Muscle of arm (tissue), 14 donors: Measurements from ENCODE around the gene SYF2. TPM values are rescaled to one million over a fixed set of nuclear protein-coding genes. Genes with fewer than 3 reads are reported as not detected.
"Not testable (repeated sequence)": the region's sequence is repeated elsewhere in the genome, so short reads cannot be mapped to it uniquely, and the experiment has no call there.

Source experiments
- DNase-seq: peaks from one replicate; pipeline ENCODE4 v3.0.0-alpha.2; 2013
- long read RNA-seq, 11 donors: transcript quantifications; one replicate each; lab custom pipeline, GENCODE V29; 2026
- polyA plus RNA-seq, 12 donors: library from polyadenylated mRNA; unstranded; fragments of 120-200 nt; gene quantifications; one replicate each; pipeline ENCODE4 v1.2.1, GENCODE V29; 2013; ENCODE audit not compliant: insufficient read length in 12 of 12

Gene SYF2
- polyA plus RNA-seq, result 10 to 100 TPM in 11 of 12 donors, not detected in 1; 46.9 to 72.6 (median 55.0) TPM
- long read RNA-seq, donor 1, transcript SYF2-201 (7 exons, 1,345 nt), result major isoform, 35 of 104 reads
- long read RNA-seq, donor 1, partial matches to known transcripts, result 66 of 104 reads
- long read RNA-seq, donor 1, other reads (novel, unspliced or antisense), result 0 of 104 reads
- long read RNA-seq, donor 2, transcript SYF2-201 (7 exons, 1,345 nt), result major isoform, 27 of 56 reads
- long read RNA-seq, donor 2, partial matches to known transcripts, result 27 of 56 reads
- long read RNA-seq, donor 2, other reads (novel, unspliced or antisense), result 0 of 56 reads
- long read RNA-seq, donor 3, transcript SYF2-201 (7 exons, 1,345 nt), result major isoform, 18 of 25 reads
- long read RNA-seq, donor 3, partial matches to known transcripts, result 6 of 25 reads
- long read RNA-seq, donor 3, other reads (novel, unspliced or antisense), result 0 of 25 reads
- long read RNA-seq, donor 4, transcript SYF2-201 (7 exons, 1,345 nt), result major isoform, 14 of 27 reads
- long read RNA-seq, donor 4, partial matches to known transcripts, result 12 of 27 reads
- long read RNA-seq, donor 4, other reads (novel, unspliced or antisense), result 0 of 27 reads
- long read RNA-seq, donor 5, transcript SYF2-201 (7 exons, 1,345 nt), result major isoform, 50 of 70 reads
- long read RNA-seq, donor 5, partial matches to known transcripts, result 16 of 70 reads
- long read RNA-seq, donor 5, other reads (novel, unspliced or antisense), result 0 of 70 reads
- long read RNA-seq, donor 6, transcript SYF2-201 (7 exons, 1,345 nt), result major isoform, 14 of 21 reads
- long read RNA-seq, donor 6, partial matches to known transcripts, result 5 of 21 reads
- long read RNA-seq, donor 6, other reads (novel, unspliced or antisense), result 0 of 21 reads
- long read RNA-seq, donor 7, transcript SYF2-201 (7 exons, 1,345 nt), result major isoform, 11 of 22 reads
- long read RNA-seq, donor 7, partial matches to known transcripts, result 9 of 22 reads
- long read RNA-seq, donor 7, other reads (novel, unspliced or antisense), result 0 of 22 reads
- long read RNA-seq, donor 8, transcript SYF2-201 (7 exons, 1,345 nt), result major isoform, 35 of 74 reads
- long read RNA-seq, donor 8, partial matches to known transcripts, result 39 of 74 reads
- long read RNA-seq, donor 8, other reads (novel, unspliced or antisense), result 0 of 74 reads
- long read RNA-seq, donor 9, transcript SYF2-201 (7 exons, 1,345 nt), result major isoform, 17 of 25 reads
- long read RNA-seq, donor 9, partial matches to known transcripts, result 7 of 25 reads
- long read RNA-seq, donor 9, other reads (novel, unspliced or antisense), result 0 of 25 reads
- long read RNA-seq, donor 10, transcript SYF2-201 (7 exons, 1,345 nt), result major isoform, 34 of 35 reads
- long read RNA-seq, donor 10, partial matches to known transcripts, result 0 of 35 reads
- long read RNA-seq, donor 10, other reads (novel, unspliced or antisense), result 0 of 35 reads
- long read RNA-seq, donor 11, transcript SYF2-201 (7 exons, 1,345 nt), result major isoform, 33 of 82 reads
- long read RNA-seq, donor 11, partial matches to known transcripts, result 45 of 82 reads
- long read RNA-seq, donor 11, other reads (novel, unspliced or antisense), result 0 of 82 reads

GRCh38 chr1:25232027-25232865 lies at the start of gene SYF2:
TSS of gene SYF2 (minus strand) at chr1:25232502. CDS start at chr1:25232467, 35 bp downstream.
- peak; percentile 96 for DNase-seq

DNA sequence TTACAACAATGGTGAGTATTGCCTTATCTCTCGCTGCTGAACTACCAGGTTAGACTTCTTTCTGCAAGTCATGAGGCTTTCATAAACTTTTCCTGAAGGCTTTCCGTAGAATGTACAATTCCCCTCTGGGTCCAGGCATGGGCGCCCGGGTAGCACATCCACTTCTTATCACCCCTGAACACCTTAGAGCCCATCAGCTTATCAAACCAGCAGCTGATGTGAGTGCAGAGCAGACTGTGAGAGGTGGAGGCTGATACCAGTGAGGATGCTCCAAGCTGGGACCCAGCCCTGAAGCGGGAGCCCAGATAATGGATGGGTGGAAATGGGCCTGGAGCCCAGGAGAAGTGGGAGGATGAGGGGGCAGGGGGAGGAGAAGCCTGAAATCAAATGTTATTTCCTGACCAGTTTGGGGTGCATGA lies 47.4 kb upstream of the SYF2 start:
- DNase-seq, result not testable (repeated sequence)

DNA sequence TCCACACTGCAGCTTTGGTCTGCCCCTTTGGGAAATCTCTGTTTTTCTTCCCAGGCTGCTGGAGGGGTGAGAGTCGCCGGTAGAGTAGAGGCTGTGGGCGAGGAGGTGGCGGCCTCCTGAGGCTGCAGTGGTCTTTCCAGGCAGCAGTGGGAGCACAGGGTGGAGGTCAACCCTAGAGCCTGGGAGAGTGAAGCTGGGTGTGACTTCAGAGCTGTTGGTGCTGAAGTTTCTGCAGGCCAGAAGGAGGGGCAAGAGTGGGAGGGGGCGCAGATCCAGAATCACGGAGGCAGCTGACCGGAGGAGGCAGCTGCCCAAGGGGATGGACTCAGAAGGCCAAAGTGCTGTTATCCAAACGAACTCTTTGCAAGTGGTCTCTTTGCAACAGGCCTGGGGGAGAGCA lies 46.5 kb upstream of the SYF2 start:
- DNase-seq, result not testable (repeated sequence)

- DNase-seq, result not testable (repeated sequence)
Measured at GRCh38 chr1:25278358-25278757, 46.1 kb upstream of the SYF2 start.

DNA sequence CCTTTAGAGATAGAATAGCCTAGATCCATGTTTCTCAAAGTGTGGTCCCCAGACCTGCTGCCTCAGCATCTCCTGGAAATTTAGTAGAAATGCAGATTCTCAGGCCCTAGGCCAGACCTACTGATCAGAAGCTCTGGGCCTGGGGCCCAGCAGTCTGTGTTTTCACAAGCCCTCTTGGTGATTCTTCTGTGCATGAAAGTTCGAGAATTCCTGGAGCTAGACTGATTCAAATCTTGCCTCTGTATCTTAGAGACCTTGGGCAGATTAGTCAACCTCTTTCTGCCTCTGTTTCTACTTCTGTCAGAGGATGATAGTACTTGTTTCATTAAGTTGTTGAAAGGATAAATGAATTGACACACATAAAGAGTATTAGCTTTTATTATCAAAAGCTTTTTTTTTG lies 45.0 kb upstream of the SYF2 start:
- not testable (repeated sequence) for DNase-seq

DNA sequence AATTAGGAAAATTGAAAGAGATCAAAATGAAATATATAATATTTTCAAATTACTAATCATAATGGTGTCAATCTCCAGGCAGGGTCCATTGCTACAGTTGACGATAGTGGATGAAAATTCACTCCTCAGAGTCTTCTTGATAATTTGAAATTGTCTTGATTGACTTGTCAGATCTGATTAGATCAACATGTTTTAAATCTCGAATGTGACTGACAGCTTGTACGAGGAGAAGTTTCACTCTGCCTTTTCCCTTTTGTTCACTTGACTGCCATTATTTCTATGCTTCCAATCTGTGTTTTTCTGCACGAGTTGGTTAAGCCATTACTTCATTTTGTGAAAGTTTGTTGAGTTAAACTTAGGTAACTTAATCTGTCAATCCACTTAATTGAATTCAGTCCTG lies 43.3 kb upstream of the SYF2 start:
- DNase-seq, result not testable (repeated sequence)

DNA sequence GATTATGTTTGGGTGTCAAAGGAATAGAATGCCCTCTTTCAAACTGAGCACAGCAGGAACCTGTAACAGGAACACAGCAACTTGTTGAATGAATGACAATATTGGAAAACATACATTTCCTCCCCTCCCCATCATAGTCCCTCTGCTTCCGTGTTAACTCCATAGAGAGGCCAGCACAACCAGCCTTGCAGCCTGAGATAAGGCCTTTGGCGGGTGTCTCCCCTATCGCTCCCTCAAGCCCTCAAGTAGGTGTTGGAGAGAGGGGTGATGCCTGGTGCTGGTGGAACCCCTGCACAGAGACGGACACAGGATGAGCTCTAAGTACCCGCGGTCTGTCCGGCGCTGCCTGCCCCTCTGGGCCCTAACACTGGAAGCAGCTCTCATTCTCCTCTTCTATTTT lies 39.9 kb upstream of the SYF2 start, which contains the start of gene RHD:
Gene RHD (plus strand): TSS at position 272 of the 400 bp plus-strand sequence. CDS start 39 bp downstream, at position 311.
- not testable (repeated sequence) for DNase-seq

GRCh38 chr1:25268143-25268760 lies 36.0 kb upstream of the SYF2 start:
- not testable (repeated sequence) for DNase-seq

DNA sequence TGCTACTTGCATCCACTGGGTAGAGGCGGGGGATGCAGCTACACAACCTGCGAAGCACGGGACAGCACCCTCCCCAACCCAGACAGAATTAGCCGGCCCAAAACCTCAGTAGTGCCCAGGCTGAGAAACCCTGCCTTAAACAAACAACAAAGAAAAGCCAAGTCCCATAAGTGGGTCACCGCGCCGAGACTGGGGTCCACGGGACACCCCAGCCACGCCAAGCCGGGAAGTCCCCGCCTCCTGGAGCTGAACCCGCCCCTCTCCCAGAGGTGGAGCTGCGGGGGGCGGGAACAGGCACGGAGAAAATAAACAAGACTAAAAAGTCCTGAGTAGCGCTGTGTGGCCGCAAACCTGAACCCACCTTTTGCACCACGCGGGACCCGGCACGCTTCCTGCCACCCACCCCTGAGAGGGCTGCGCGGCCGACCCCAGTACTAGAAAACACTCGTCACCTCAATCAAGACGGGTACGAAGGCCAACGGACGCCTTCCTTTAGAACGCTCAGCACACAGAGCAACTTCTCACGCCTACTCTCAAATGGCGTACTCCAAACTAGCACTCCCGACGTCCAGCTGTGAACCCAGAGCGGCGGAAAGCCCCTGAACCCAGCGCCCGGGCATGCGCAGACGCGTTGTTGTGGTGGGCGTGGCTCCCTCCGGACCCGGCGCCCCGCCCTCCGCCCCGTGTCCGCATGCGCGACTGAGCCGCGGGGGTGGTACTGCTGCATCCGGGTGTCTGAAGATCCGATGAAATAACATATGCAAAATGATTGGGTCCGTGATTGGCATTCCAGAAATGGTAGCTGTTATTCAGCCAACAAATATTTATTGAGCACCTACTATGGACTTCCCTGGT lies 35.2 kb upstream of the SYF2 start:
- peak; percentile 57 for DNase-seq

DNA sequence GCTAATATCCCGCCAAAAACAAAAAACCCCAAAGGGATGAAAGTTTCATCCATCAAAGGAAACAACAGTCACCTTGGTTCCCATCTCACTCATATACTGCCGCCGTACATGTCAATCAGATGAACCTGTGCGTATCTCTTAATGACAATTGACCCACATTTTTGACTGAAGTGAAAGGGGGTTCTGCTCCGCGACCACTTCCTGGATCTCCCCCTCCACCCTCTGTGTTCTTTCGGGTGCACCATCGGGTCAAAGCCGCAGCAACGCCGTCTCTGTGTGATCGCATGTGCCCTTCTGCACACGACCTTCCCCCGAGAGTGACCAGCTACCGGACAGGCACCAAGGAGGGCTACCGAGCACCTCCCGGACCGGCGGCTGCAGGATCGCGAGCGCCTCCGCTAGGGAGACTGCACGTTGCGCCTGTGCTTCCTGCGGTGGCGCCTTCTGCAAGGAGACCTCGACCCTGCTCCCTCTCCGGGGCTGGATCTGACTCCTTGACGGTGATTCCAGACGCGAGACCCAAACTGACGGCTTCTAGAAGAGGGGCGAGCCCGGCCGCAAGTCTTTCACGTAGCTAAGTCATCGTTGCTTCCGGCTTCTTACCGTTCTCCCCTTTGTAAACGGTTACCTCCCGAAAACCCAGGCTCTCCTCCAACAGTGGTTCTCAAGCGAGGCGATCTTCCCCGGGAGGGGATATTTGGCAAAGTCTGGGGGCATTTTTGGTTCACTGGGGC lies 34.4 kb upstream of the SYF2 start:
- DNase-seq, result not testable (repeated sequence)

DNA sequence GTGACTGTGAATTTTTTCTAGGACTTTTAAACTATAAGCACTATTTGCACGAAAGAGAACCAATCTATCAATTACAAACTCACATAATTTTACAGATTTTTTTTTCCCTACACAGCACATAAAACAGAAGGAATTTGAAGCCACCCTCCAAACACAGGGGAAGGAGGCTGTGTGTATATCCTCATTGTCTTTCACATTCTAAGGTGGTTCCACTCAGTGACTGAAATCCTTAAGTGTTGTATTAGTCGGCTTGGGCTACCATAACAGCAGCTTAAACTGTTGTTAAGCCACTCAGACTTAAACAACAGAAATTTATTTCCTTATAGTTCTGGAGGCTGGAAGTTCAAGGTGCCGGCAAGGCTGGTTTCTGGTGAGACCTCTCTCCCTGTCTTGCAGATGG lies 28.0 kb upstream of the SYF2 start:
- DNase-seq, result not testable (repeated sequence)

DNA sequence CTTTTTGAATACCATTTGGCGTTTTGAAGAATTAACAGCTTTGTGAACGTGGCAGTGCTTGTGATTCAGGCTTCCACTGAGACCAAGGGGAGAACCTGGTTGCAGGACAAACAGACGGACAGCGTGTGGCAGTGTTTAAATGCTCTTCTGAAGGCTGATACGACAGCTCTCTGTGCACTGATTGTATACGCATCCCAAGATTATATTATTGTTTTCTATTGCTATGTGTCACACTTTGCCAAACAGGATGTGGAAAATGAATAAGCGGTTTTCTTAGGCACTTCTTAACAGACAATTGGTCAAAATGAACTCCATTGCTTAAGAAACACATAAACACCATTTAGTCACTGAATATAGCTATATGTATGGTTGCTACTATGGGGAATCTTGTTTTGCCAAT lies 27.5 kb upstream of the SYF2 start:
- not testable (repeated sequence) for DNase-seq

GRCh38 chr1:25257196-25257595 lies 24.9 kb upstream of the SYF2 start:
- DNase-seq, result no peak

DNA sequence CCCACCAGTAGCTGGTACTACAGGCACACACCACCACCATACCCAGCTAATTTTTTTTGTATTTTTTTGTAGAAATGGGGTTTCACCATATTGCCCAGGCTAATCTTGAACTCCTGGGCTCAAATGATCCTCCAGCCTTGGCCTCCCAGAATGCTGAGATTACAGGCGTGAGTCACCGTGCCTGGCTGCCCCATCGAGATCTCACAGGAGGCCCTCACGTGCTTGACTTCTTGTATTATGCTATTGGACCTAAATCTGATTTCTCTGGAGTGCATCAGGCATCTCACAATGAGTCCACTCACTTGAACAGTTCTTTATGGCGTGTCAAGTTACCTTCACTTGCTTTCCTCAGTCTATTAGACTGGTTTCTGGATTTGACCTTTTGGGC lies 24.3 kb upstream of the SYF2 start:
- DNase-seq, result no peak

DNA sequence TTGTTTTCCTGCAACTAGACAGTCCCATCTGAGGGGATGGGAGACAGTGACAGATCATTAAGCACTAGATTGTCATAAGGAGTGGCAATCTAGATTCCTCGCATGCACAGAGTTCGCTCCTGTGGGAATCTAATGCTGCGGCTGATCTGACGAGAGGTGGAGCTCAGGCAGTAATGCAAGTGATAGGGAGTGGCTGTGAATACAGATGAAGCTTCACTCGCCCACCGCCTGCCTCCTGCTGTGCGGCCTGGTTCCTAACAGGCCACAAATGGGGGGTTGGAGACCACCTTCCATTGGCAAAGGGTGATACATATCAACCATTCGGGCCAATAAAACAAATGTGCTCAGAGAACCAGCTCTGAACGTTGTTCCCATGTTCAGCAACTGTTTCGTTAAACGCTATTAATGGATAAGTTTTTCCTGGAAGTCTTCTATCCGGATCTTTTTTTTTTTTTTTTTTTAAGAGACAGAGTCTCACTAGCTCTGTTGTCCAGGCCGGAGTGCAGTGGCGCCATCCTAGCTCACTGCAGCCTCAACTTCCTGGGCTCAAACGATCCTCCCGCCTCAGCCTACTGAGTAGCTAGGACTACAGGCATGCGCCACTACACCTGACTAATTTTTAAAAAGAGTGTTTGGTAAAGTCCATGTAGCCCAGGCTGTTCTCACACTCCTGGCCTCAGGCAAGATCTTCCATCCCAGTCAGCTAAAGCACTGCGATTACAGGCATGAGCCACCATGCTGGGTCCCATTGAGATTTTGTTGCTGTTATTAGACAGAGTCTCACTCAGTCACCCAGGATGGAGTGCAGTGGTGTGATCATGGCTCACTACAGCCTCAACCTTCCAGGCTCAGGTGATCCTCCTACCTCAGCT lies 23.6 kb upstream of the SYF2 start:
- DNase-seq, result no peak

DNA sequence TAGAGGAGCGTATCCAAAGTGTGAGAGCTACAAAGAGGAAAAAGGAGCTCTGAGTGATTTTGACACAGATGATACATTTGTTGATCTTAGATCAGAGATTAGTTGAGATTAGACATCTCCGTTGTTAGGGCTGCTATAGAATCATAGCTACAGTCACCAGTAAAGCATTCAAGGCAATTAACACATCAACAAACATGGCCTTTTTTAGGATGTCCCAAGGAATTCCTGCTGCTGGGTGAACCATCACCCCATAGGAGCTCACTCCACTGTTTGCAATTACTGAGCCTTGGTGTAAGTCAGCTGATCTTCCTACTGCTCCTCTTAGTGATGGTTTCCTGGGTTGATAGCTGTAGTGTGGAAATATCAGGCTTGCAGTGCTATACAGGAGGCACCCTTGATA lies 21.6 kb upstream of the SYF2 start:
- DNase-seq, result no peak
